ENCODE results near the gene SLX9. TPM values are rescaled to one million over a fixed set of nuclear protein-coding genes. Genes with fewer than 3 reads are reported as not detected.

Gene SLX9
- total RNA-seq, 2 experiments from 2014 or later: 18.6 to 61.6 TPM

GRCh38 chr21:44966135-44967081, 26.6 kb downstream of the SLX9 start:
- DNase-seq (ENCODE audit: low spot score): no peak
- Histone ChIP-seq H3K4me1 (ENCODE audit: insufficient read depth, low read length, poor library complexity, severe bottlenecking) (no peaks in the 10 kb centered on the region), H2AFZ (ENCODE audit: low read length) (no peak overlapping the region), H3K36me3 (ENCODE audit: insufficient read depth, low read length) (peaks cover 70% of the 10 kb centered on the region), H4K20me1 (ENCODE audit: insufficient read depth, low read length) (peaks cover 4% of the 10 kb centered on the region; the same call in 1 of the 2 replicates), H3K4me2 (ENCODE audit: low read length) (no peak overlapping the region), H3K79me2 (ENCODE audit: insufficient read depth, low read depth, low read length) (peaks cover 7% of the 10 kb centered on the region; the same call in 1 of the 2 replicates), H3K4me3 (ENCODE audit: low read depth, low read length, poor library complexity, severe bottlenecking) (no peak overlapping the region), H3K27ac (ENCODE audit: low read depth, low read length, poor library complexity, severe bottlenecking) (no peak overlapping the region), H3K9me2 (ENCODE audit: insufficient read depth, low read length) (no peaks in the 10 kb centered on the region), H3K9me3 (ENCODE audit: low read length) (no peaks in the 10 kb centered on the region)
- CTCF ChIA-PET (ENCODE audit: unreplicated experiment): interaction anchor here (0.6 kb wide), 1 partner anchor 507 kb away, joined by 3 read pairs; no protein-coding TSS in a partner anchor
- TF ChIP-seq, protein P1, sequence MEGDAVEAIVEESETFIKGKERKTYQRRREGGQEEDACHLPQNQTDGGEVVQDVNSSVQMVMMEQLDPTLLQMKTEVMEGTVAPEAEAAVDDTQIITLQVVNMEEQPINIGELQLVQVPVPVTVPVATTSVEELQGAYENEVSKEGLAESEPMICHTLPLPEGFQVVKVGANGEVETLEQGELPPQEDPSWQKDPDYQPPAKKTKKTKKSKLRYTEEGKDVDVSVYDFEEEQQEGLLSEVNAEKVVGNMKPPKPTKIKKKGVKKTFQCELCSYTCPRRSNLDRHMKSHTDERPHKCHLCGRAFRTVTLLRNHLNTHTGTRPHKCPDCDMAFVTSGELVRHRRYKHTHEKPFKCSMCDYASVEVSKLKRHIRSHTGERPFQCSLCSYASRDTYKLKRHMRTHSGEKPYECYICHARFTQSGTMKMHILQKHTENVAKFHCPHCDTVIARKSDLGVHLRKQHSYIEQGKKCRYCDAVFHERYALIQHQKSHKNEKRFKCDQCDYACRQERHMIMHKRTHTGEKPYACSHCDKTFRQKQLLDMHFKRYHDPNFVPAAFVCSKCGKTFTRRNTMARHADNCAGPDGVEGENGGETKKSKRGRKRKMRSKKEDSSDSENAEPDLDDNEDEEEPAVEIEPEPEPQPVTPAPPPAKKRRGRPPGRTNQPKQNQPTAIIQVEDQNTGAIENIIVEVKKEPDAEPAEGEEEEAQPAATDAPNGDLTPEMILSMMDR (conservative IDR thresholded peaks at IDR 0.05; ENCODE audit: low read length): no peak
- no peak for TF ChIP-seq EZH2phosphoT487 (IDR thresholded peaks at IDR 0.05; ENCODE audit: borderline replicate concordance, low read depth, low read length)
- POLR2A ChIA-PET: interaction anchor here (0.7 kb wide), 1 partner anchor 199 kb away, joined by 3 read pairs; no protein-coding TSS in a partner anchor
- intact Hi-C loops (cut with micrococcal nuclease; ENCODE audit: unreplicated experiment): no loop called here
- no TSS peak for BruUV-seq (replicated peaks)

- no peak overlapping the region for H2AFZ ChIP-seq (ENCODE audit: low read length)
- DNase-seq (ENCODE audit: low spot score): no peak
- intact Hi-C loops (cut with micrococcal nuclease; ENCODE audit: unreplicated experiment): no loop called here
- BruUV-seq (replicated peaks): no TSS peak
- no peak overlapping the region for H3K4me3 ChIP-seq (ENCODE audit: low read depth, low read length, poor library complexity, severe bottlenecking)
- no peak overlapping the region for H3K27ac ChIP-seq (ENCODE audit: low read depth, low read length, poor library complexity, severe bottlenecking)
- H3K36me3 ChIP-seq (ENCODE audit: insufficient read depth, low read length): peaks cover 65% of the 10 kb centered on the region
- H3K9me2 ChIP-seq (ENCODE audit: insufficient read depth, low read length): no peaks in the 10 kb centered on the region
- H3K4me1 ChIP-seq (ENCODE audit: insufficient read depth, low read length, poor library complexity, severe bottlenecking): no peaks in the 10 kb centered on the region
- TF ChIP-seq, protein P1 (conservative IDR thresholded peaks at IDR 0.05; ENCODE audit: low read length): no peak
- TF ChIP-seq EZH2phosphoT487 (IDR thresholded peaks at IDR 0.05; ENCODE audit: borderline replicate concordance, low read depth, low read length): no peak
- ChIA-PET CTCF (ENCODE audit: unreplicated experiment) (no interaction called here), POLR2A (no interaction called here)
- peaks cover 4% of the 10 kb centered on the region; the same call in 1 of the 2 replicates for H4K20me1 ChIP-seq (ENCODE audit: insufficient read depth, low read length)
- no peak overlapping the region for H3K4me2 ChIP-seq (ENCODE audit: low read length)
- peaks cover 7% of the 10 kb centered on the region; the same call in 1 of the 2 replicates for H3K79me2 ChIP-seq (ENCODE audit: insufficient read depth, low read depth, low read length)
- no peaks in the 10 kb centered on the region for H3K9me3 ChIP-seq (ENCODE audit: low read length)
Measured at GRCh38 chr21:44967082-44968047, 27.5 kb downstream of the SLX9 start.
